ENCODE measurements around the gene AP1G2.
"Not testable (repeated sequence)": the region's sequence is repeated elsewhere in the genome, so short reads cannot be mapped to it uniquely, and the experiment has no call there.

Gene AP1G2

GRCh38 chr14:23610815-23611289 is 43.3 kb upstream of the AP1G2 start:
- no peak overlapping the region for H3K27ac ChIP-seq
- no peak for TF ChIP-seq ZFX (IDR thresholded peaks at IDR 0.05; ENCODE audit: borderline replicate concordance)
- TF ChIP-seq, protein P1, sequence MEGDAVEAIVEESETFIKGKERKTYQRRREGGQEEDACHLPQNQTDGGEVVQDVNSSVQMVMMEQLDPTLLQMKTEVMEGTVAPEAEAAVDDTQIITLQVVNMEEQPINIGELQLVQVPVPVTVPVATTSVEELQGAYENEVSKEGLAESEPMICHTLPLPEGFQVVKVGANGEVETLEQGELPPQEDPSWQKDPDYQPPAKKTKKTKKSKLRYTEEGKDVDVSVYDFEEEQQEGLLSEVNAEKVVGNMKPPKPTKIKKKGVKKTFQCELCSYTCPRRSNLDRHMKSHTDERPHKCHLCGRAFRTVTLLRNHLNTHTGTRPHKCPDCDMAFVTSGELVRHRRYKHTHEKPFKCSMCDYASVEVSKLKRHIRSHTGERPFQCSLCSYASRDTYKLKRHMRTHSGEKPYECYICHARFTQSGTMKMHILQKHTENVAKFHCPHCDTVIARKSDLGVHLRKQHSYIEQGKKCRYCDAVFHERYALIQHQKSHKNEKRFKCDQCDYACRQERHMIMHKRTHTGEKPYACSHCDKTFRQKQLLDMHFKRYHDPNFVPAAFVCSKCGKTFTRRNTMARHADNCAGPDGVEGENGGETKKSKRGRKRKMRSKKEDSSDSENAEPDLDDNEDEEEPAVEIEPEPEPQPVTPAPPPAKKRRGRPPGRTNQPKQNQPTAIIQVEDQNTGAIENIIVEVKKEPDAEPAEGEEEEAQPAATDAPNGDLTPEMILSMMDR (IDR thresholded peaks at IDR 0.05), result no peak

- H3K27ac ChIP-seq, result no peak overlapping the region
- TF ChIP-seq, protein P1 (IDR thresholded peaks at IDR 0.05), result no peak
- no peak for TF ChIP-seq ZFX (IDR thresholded peaks at IDR 0.05; ENCODE audit: borderline replicate concordance)
Observed at GRCh38 chr14:23610090-23610814, 42.7 kb upstream of the AP1G2 start.

DNA sequence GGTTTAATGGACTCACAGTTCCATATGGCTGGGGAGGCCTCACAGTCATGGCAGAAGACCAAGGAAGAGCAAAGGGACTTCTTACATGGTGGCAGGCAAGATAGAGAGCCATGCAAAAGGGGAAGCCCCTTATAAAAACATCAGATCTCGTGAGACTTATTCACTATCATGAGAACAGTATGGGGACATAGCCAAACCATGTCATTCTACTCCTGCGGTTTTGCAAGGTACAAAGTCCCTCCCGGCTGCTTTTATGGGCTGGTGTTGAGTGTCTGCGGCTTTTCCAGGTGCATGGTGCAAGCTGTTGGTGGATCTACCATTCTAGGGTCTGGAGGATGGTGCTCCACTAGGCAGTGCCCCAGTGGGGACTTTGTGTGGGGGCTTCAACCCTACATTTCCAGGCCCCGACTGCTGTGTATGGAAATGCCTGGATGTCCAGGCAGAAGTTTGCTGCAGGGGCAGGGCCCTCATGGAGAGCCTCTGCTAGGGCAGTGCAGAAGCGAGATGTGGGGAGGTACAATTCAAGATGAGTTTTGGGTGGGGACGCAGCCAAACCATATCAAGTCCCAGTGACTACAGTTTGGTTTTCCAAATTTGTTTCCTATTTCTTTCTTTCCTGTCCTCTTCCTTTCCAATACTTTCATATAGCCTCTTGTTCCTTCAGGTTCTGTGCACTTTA is 42.0 kb upstream of the AP1G2 start:
- H3K27ac ChIP-seq, result not testable (repeated sequence)

GRCh38 chr14:23609001-23609400 is 41.4 kb upstream of the AP1G2 start:
- TF ChIP-seq ZFX (IDR thresholded peaks at IDR 0.05; ENCODE audit: borderline replicate concordance), result no peak
- TF ChIP-seq, protein P1 (IDR thresholded peaks at IDR 0.05), result no peak
- no peak overlapping the region for H3K27ac ChIP-seq

DNA sequence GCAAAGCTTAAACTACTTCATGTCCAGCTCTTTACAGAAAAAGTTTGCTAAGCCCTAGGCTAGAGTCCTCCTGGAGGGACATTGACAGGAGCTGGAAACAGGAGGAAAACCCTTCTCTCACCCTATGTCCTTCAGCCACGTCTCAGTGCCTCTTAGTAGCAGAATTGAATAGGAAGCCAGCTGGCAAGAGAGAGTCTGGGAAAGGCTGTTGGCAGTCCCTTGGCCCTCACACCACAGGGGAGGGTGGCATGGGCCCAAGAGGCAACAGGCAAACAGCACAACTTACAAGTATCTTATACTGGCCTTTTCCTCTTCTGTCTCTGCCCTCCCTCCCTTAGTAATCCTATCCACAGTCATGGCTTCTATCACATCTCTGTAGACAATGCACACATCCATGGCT is 40.9 kb upstream of the AP1G2 start:
- H3K27ac ChIP-seq, result no peak overlapping the region

GRCh38 chr14:23605931-23606585 is 38.5 kb upstream of the AP1G2 start:
- no peak overlapping the region for H3K27ac ChIP-seq
- TF ChIP-seq, protein P1 (IDR thresholded peaks at IDR 0.05), result no peak
- TF ChIP-seq ZFX (IDR thresholded peaks at IDR 0.05; ENCODE audit: borderline replicate concordance), result no peak

More for the DNA sequence above, 40.9 kb upstream of the AP1G2 start:
- TF ChIP-seq ZFX (IDR thresholded peaks at IDR 0.05; ENCODE audit: borderline replicate concordance), result no peak
- TF ChIP-seq, protein P1 (IDR thresholded peaks at IDR 0.05), result no peak

GRCh38 chr14:23604675-23605170 is 37.1 kb upstream of the AP1G2 start:
- TF ChIP-seq, protein P1 (IDR thresholded peaks at IDR 0.05), result no peak
- TF ChIP-seq ZFX (IDR thresholded peaks at IDR 0.05; ENCODE audit: borderline replicate concordance), result no peak
- H3K27ac ChIP-seq, result no peak overlapping the region

All from 22Rv1 (cell line).